HepG2 (cell line): Measurements from ENCODE around the gene RNU7-1. TPM values are rescaled to one million over a fixed set of nuclear protein-coding genes. Genes with fewer than 3 reads are reported as not detected.

Experiments used
- ATAC-seq: fragments of 200-7000 bp; cut with Tn5 transposase; 3 replicates; pipeline ENCODE4 v1.9.1; 2020; ENCODE audit warnings: mild to moderate bottlenecking, moderate library complexity
- BruUV-seq: library from RNA; stranded (reverse); fragments of 400-500 nt; replicated peaks from 2 replicates; lab custom pipeline; 2021; lab: Mats Ljungman, UMichigan
- CTCF ChIA-PET: fragments of 300-600 bp; formaldehyde crosslinking; extraction: SDS; loops from one replicate; lab custom pipeline; 2021; ENCODE audit warnings: low total read pairs, inconsistent platforms, low intra/inter-chr PET ratio; lab: Yijun Ruan, JAX
- POLR2A ChIA-PET: fragments of 350-600 bp; sonication (Branson Sonifier 250); formaldehyde crosslinking; loops from one replicate; lab custom pipeline; 2020; ENCODE audit warnings: antibody characterized with exemption, inconsistent platforms; lab: Yijun Ruan, JAX
- DNase-seq: peaks from one replicate; pipeline ENCODE4 v3.0.0-alpha.2; 2015; ENCODE audit warnings: low spot score
- FAIRE-seq: peaks from 3 replicates; lab custom pipeline; 2011; peaks lifted over from hg19 to GRCh38; lab: Jason Lieb, UNC
- H2AFZ ChIP-seq: one replicate; pipeline ENCODE4 v1.6.1; 2011; ENCODE audit warnings: low read length, inconsistent platforms
- H3K27ac ChIP-seq: fragments of 300-600 bp; 3 replicates; pipeline ENCODE4 v1.8.0; 2011; ENCODE audit warnings: mixed run types, mild to moderate bottlenecking, mixed read lengths, low read length, inconsistent platforms; ENCODE audit not compliant: insufficient read depth; ENCODE audit errors: extremely low read length
- H3K27me3 ChIP-seq, 2 experiments: fragments of 200-600 bp in 1 of 2; 2 replicates in 1 of 2; 3 replicates in 1 of 2; pipeline versions ENCODE4 v1.6.0 to v1.8.0; 2011; ENCODE audit warnings: low read length in 2 of 2, mild to moderate bottlenecking in 2 of 2, moderate library complexity in 2 of 2, inconsistent platforms in 1 of 2; ENCODE audit not compliant: insufficient read depth in 2 of 2, control insufficient read depth in 1 of 2
- H3K36me3 ChIP-seq, 2 experiments: fragments of 200-600 bp in 1 of 2; replicated peaks in 1 of 2; 2 replicates in 1 of 2; 3 replicates in 1 of 2; pipeline versions ENCODE4 v1.5.1 to v1.8.0; 2011; ENCODE audit warnings: low read length in 2 of 2, inconsistent platforms in 1 of 2; ENCODE audit not compliant: insufficient read depth in 2 of 2, control insufficient read depth in 1 of 2
- H3K4me1 ChIP-seq: 2 replicates; pipeline ENCODE4 v1.5.1; 2012; ENCODE audit warnings: low read length, inconsistent platforms; ENCODE audit not compliant: insufficient read depth
- H3K4me2 ChIP-seq: 2 replicates; pipeline ENCODE4 v1.6.0; 2011; ENCODE audit warnings: low read depth, low read length, inconsistent platforms
- H3K4me3 ChIP-seq, 3 experiments: fragments of 200-600 bp in 1 of 3; sonication (generic), shearing (Covaris generic) in 1 of 3; replicated peaks in 1 of 3; 2 replicates each; pipeline ENCODE4 v1.5.1; 2011 to 2016; ENCODE audit warnings: low read length in 3 of 3, inconsistent platforms in 2 of 3, low read depth in 2 of 3, mild to moderate bottlenecking in 2 of 3, control low read depth in 1 of 3, mixed read lengths in 1 of 3; ENCODE audit not compliant: insufficient read depth in 1 of 3
- H3K79me2 ChIP-seq: one replicate; pipeline ENCODE4 v1.6.1; 2011; ENCODE audit warnings: low read length, inconsistent platforms; ENCODE audit not compliant: insufficient read depth
- H3K9ac ChIP-seq: 2 replicates; pipeline ENCODE4 v1.6.0; 2011; ENCODE audit warnings: mild to moderate bottlenecking, low read depth, low read length, inconsistent platforms; ENCODE audit not compliant: insufficient read depth
- H3K9me3 ChIP-seq: 2 replicates; pipeline ENCODE4 v1.5.1; 2012; ENCODE audit warnings: mild to moderate bottlenecking, low read length
- H4K20me1 ChIP-seq: 2 replicates; pipeline ENCODE4 v1.6.0; 2011; ENCODE audit warnings: inconsistent platforms, mild to moderate bottlenecking, low read length, moderate library complexity; ENCODE audit not compliant: insufficient read depth
- CENPX ChIP-seq: sonication (generic); formaldehyde crosslinking; IDR thresholded peaks from 2 replicates; pipeline ENCODE4 v1.9.0; 2021; ENCODE audit warnings: mild to moderate bottlenecking, missing genetic modification reagents, moderate library complexity
- EEA1 ChIP-seq: sonication (generic); formaldehyde crosslinking; IDR thresholded peaks from 2 replicates; pipeline ENCODE4 v1.5.1; 2020; ENCODE audit warnings: mild to moderate bottlenecking, missing genetic modification reagents, borderline replicate concordance
- GATAD1 ChIP-seq: IDR thresholded peaks from 2 replicates; pipeline ENCODE4 v1.6.1; 2016; ENCODE audit warnings: missing genetic modification reagents, missing compliant biosample characterization
- JARID2 ChIP-seq: sonication (generic); formaldehyde crosslinking; IDR thresholded peaks from 2 replicates; pipeline ENCODE4 v1.8.1; 2023; ENCODE audit warnings: missing genetic modification reagents, inconsistent platforms; ENCODE audit not compliant: insufficient replicate concordance
- NFIC ChIP-seq: IDR thresholded peaks from 2 replicates; pipeline ENCODE4 v1.6.1; 2012; ENCODE audit warnings: mild to moderate bottlenecking, low read length, inconsistent platforms
- RBM22 ChIP-seq: fragments of 200-400 bp; formaldehyde crosslinking; optimal IDR thresholded peaks from 2 replicates; pipeline ENCODE3; 2017; ENCODE audit warnings: mild to moderate bottlenecking, low read length, moderate library complexity
- ZNF225 ChIP-seq: sonication (generic); formaldehyde crosslinking; IDR thresholded peaks from 2 replicates; pipeline ENCODE4 v1.4.0; 2020; ENCODE audit warnings: mild to moderate bottlenecking, missing genetic modification reagents
- ZNF276 ChIP-seq: sonication (generic); formaldehyde crosslinking; IDR thresholded peaks from 2 replicates; pipeline ENCODE4 v1.4.0; 2020; ENCODE audit warnings: mild to moderate bottlenecking, low read depth, missing genetic modification reagents
- ZNF629 ChIP-seq: sonication (generic); formaldehyde crosslinking; conservative IDR thresholded peaks from 2 replicates; pipeline ENCODE4 v1.5.0; 2020; ENCODE audit warnings: missing genetic modification reagents
- ZNF672 ChIP-seq: sonication (generic); formaldehyde crosslinking; IDR thresholded peaks from 2 replicates; pipeline ENCODE4 v1.8.1; 2022; ENCODE audit warnings: missing genetic modification reagents
- ZNF678 ChIP-seq: sonication (generic); formaldehyde crosslinking; IDR thresholded peaks from 2 replicates; pipeline ENCODE4 v1.4.0; 2020; ENCODE audit warnings: mild to moderate bottlenecking, missing genetic modification reagents
- WGBS: methylation state at CpG from one replicate; pipeline ENCODE4 v1.1.6; 2017; ENCODE audit warnings: low lambda C conversion rate; 5-methylcytosine and 5-hydroxymethylcytosine counted together
- in situ Hi-C: cut with HindIII; loops from 2 replicates; pipeline ENCODE4 v1.10.0; 2017; ENCODE audit warnings: low pct_unique_long_range_greater_than_20kb; ENCODE audit not compliant: extremely low pct_ligation_motif_present
- intact Hi-C: fragments of 100-400 bp; cut with micrococcal nuclease; formaldehyde crosslinking; loops from one replicate; pipeline ENCODE4 v1.10.0; 2022; ENCODE audit not compliant: unreplicated experiment
- polyA plus RNA-seq, 8 experiments: library from polyadenylated mRNA; depleted of rRNA in 3 of 8; stranded (reverse) in 7 of 8; unstranded in 1 of 8; fragments of >200 nt; fragmentation: Illumina TruSeq in 4 of 8; extraction: Trizol in 4 of 8; gene quantifications; 2 replicates each; pipeline versions ENCODE4 v1.2.1 to v1.2.3, GENCODE V29; 2011 to 2016; ENCODE audit warnings: low read depth in 4 of 8, missing spikeins in 1 of 8, mixed read lengths in 1 of 8; ENCODE audit not compliant: insufficient read depth in 1 of 8
- total RNA-seq, 5 experiments: library from RNA; depleted of rRNA; stranded (reverse); fragments of >200 nt; fragmentation: Illumina TruSeq; extraction: Trizol; gene quantifications; 2 replicates each; pipeline ENCODE4 v1.2.3, GENCODE V29; 2016; ENCODE audit warnings: low read depth in 1 of 5
- TF ChIP-seq, protein P1 (sequence below): sonication (generic); formaldehyde crosslinking; IDR thresholded peaks from 2 replicates; pipeline ENCODE4 v1.4.0; 2020; ENCODE audit warnings: missing genetic modification reagents
- TF ChIP-seq, protein P2 (sequence below): sonication (generic); formaldehyde crosslinking; IDR thresholded peaks from 2 replicates; pipeline ENCODE4 v1.4.0; 2020; ENCODE audit warnings: missing genetic modification reagents, borderline replicate concordance
- TF ChIP-seq, protein P3 (sequence below): sonication (generic); formaldehyde crosslinking; IDR thresholded peaks from 2 replicates; pipeline ENCODE4 v1.8.1; 2022; ENCODE audit warnings: low read depth, mild to moderate bottlenecking, missing genetic modification reagents
- TF ChIP-seq, protein P4 (sequence below): sonication (generic); formaldehyde crosslinking; IDR thresholded peaks from 2 replicates; pipeline ENCODE4 v1.4.0; 2020; ENCODE audit warnings: missing genetic modification reagents, mild to moderate bottlenecking, borderline replicate concordance

Gene RNU7-1
- total and polyA plus RNA-seq, 2 of the 13 experiments (the other 11 are each of a cell fraction or from before 2014, with no cell fraction given): not detected

- no peaks in the 10 kb centered on the region for H3K9me3 ChIP-seq
- intact Hi-C loops: no loop called here
- H3K4me1 ChIP-seq: peaks cover 16% of the 10 kb centered on the region
- H2AFZ ChIP-seq: no peak overlapping the region
- in situ Hi-C loops: no loop called here
- FAIRE-seq: no peak
- no peak overlapping the region for H3K27ac ChIP-seq
- H3K79me2 ChIP-seq: no peaks in the 10 kb centered on the region
- H3K9ac ChIP-seq: no peak overlapping the region
- no peak overlapping the region for H3K4me2 ChIP-seq
- ATAC-seq: no peak
- DNase-seq: no peak
- 91% methylated on average over 7 of the region's 20 CpGs for whole genome bisulfite sequencing
- no peaks in the 10 kb centered on the region for H3K27me3 ChIP-seq
- H3K36me3 ChIP-seq: no peaks in the 10 kb centered on the region; a peak in 1 of 5 replicates
- H4K20me1 ChIP-seq: no peaks in the 10 kb centered on the region
- H3K4me3 ChIP-seq: no peak overlapping the region
- ChIA-PET CTCF (no interaction called here), POLR2A (no interaction called here)
- no TSS peak for BruUV-seq
- TF ChIP-seq RBM22: no peak
- TF ChIP-seq CENPX (CRISPR knock-in tag): no peak
- TF ChIP-seq, protein P1, sequence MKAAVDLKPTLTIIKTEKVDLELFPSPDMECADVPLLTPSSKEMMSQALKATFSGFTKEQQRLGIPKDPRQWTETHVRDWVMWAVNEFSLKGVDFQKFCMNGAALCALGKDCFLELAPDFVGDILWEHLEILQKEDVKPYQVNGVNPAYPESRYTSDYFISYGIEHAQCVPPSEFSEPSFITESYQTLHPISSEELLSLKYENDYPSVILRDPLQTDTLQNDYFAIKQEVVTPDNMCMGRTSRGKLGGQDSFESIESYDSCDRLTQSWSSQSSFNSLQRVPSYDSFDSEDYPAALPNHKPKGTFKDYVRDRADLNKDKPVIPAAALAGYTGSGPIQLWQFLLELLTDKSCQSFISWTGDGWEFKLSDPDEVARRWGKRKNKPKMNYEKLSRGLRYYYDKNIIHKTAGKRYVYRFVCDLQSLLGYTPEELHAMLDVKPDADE (CRISPR knock-in tag): no peak
- TF ChIP-seq, protein P2, sequence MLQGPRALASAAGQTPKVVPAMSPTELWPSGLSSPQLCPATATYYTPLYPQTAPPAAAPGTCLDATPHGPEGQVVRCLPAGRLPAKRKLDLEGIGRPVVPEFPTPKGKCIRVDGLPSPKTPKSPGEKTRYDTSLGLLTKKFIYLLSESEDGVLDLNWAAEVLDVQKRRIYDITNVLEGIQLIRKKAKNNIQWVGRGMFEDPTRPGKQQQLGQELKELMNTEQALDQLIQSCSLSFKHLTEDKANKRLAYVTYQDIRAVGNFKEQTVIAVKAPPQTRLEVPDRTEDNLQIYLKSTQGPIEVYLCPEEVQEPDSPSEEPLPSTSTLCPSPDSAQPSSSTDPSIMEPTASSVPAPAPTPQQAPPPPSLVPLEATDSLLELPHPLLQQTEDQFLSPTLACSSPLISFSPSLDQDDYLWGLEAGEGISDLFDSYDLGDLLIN (CRISPR knock-in tag): no peak
- no peak for TF ChIP-seq NFIC
- no peak for TF ChIP-seq ZNF629 (CRISPR knock-in tag)
- TF ChIP-seq ZNF672 (CRISPR knock-in tag): no peak
- TF ChIP-seq JARID2 (CRISPR knock-in tag): no peak
- TF ChIP-seq, protein P3, sequence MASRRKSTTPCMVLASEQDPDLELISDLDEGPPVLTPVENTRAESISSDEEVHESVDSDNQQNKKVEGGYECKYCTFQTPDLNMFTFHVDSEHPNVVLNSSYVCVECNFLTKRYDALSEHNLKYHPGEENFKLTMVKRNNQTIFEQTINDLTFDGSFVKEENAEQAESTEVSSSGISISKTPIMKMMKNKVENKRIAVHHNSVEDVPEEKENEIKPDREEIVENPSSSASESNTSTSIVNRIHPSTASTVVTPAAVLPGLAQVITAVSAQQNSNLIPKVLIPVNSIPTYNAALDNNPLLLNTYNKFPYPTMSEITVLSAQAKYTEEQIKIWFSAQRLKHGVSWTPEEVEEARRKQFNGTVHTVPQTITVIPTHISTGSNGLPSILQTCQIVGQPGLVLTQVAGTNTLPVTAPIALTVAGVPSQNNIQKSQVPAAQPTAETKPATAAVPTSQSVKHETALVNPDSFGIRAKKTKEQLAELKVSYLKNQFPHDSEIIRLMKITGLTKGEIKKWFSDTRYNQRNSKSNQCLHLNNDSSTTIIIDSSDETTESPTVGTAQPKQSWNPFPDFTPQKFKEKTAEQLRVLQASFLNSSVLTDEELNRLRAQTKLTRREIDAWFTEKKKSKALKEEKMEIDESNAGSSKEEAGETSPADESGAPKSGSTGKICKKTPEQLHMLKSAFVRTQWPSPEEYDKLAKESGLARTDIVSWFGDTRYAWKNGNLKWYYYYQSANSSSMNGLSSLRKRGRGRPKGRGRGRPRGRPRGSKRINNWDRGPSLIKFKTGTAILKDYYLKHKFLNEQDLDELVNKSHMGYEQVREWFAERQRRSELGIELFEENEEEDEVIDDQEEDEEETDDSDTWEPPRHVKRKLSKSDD: no peak
- TF ChIP-seq GATAD1: no peak
- TF ChIP-seq ZNF678: no peak
- TF ChIP-seq, protein P4, sequence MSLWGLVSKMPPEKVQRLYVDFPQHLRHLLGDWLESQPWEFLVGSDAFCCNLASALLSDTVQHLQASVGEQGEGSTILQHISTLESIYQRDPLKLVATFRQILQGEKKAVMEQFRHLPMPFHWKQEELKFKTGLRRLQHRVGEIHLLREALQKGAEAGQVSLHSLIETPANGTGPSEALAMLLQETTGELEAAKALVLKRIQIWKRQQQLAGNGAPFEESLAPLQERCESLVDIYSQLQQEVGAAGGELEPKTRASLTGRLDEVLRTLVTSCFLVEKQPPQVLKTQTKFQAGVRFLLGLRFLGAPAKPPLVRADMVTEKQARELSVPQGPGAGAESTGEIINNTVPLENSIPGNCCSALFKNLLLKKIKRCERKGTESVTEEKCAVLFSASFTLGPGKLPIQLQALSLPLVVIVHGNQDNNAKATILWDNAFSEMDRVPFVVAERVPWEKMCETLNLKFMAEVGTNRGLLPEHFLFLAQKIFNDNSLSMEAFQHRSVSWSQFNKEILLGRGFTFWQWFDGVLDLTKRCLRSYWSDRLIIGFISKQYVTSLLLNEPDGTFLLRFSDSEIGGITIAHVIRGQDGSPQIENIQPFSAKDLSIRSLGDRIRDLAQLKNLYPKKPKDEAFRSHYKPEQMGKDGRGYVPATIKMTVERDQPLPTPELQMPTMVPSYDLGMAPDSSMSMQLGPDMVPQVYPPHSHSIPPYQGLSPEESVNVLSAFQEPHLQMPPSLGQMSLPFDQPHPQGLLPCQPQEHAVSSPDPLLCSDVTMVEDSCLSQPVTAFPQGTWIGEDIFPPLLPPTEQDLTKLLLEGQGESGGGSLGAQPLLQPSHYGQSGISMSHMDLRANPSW (CRISPR knock-in tag): no peak
- TF ChIP-seq EEA1 (CRISPR knock-in tag): no peak
- no peak for TF ChIP-seq ZNF276 (CRISPR knock-in tag)
- no peak for TF ChIP-seq ZNF225 (CRISPR knock-in tag)
Observed at GRCh38 chr12:6951551-6952120, 8.0 kb downstream of the RNU7-1 start.
